GM19351 (cell line): ENCODE data around the gene KLHL26.

ENCODE experiments used
- ATAC-seq: cut with Tn5 transposase; IDR thresholded peaks from one replicate; pipeline ENCODE4 v1.9.1; 2021; ENCODE audit warnings: mild to moderate bottlenecking, moderate library complexity; ENCODE audit not compliant: unreplicated experiment

Gene KLHL26

DNA sequence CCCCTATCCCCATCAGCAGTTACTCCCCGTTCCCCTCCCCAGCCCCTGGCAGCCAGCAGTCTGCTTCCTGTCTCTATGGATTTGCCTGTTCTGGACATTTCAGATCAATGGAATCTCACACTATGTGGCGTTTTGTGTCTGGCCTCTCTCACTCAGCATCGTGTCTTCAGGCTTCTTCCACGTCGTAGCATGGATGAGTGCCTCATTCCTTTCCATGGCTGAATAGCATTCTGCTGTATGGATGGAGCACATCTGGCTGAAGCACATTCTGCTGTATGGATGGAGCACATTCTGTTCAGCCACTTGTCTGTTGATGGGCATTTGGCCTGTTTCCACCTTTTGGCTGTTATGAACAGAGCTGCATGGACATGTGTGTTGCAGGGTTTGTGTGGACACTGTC, 76.2 kb downstream of the KLHL26 start:
- no peak for ATAC-seq

DNA sequence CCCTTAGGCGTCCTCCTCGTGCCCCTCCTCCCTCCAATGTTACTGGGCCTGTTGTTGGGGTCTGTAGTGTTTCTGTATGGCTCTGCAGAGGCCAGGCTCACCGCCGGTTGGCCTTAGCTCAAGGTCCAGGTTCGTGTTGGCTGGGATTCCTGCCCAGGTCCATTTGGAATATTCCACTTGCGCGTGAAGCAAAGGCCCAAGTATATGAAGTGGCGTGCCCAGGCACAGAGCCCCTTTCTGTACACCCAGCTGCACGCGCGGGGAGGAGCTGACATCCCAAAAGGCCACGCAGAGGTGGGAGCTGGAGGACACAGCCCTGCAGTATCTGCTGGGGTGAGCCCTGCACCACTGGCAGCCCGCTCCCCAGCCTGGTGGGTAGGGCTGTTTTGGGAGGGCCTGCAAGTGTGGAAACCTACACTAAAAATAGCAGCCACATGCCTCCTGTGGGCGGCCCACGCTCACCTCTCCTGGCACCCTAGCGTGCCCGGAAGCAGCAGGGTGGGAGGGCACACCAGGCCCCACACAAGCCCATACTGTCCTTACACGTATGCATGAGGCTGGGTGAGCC, 76.8 kb downstream of the KLHL26 start:
- ATAC-seq, result no peak

DNA sequence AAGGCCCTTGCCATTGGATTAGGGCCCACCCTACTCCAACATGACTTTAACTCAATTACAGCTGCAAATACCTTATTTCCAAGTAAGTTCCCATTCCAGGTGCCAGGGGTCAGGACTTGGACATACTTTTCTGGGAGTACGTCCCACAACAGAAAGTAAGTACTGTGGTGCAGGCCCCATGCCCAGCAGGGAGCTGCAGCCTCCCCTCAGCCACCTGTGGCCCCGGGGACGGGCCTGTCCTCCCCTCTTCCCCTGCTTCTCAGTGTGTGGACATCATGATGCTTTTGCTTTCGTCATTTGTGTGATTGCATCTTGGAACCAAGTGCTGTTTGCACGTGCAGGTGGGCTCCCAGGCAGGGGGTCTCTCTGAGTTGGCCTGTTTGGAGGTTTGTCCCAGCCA, 78.6 kb downstream of the KLHL26 start:
- no peak for ATAC-seq

DNA sequence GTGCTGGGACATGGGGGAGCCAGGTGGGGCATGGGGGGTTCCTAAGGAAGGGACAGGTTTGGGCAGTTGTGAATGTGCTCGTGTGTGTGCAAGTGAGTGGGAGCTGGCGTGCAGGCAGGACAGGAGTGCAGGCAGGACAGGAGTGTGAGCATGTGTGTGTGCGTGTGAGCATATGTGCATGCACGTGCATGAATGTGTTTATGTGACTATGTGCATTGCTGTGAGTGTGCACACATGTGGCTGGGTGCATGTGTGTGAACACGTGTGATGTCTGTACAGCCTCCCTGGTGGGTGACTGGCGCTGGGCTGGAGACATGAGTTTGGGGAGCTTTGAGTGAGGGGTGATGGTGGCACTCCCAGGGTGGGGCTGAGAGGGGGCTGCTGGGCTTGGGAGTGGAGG, 80.0 kb downstream of the KLHL26 start:
- ATAC-seq, result no peak

DNA sequence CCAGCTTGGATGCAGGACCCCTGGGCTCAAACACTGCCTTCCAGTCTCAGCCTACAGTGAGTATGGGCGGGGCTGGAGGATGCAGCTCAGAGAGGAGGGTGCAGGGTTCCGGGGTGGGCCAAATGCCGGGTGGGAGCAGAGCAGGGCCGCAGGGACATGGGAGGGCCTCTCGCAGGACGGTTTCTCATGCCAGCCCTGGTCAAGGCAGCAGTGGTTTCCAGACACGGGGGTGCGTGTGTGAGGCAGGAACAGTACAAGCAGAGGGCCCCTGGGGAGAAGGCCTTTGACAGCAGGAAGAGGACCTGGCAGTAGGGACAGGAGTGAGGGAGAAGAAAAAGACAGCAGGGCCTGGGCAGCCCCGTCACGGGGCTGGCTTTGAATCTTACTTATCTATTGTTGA, 80.8 kb downstream of the KLHL26 start:
- no peak for ATAC-seq

DNA sequence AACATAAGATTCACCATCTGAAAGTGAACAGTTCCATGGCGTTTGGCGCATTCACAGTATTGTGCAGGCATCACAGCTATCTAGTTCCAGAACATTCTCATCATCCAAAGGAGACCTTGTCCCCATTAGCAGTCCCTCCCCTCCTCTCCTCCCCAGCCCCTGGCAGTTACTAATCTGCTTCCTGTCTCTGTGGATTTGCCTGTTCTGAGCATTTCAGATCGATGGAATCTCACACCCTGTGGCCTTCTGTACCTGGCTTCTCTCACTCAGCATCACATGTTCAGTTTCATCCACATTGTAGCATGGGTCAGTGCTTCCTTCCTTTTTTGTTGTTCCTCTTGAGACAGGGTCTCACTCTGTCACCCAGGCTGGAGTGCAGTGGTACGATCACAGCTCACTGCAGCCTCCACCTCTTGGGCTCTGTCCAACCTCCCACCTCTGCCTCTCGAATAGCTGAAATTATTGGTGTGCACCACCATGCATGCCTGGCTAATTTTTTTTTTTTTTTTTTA, 81.2 kb downstream of the KLHL26 start:
- no peak for ATAC-seq

DNA sequence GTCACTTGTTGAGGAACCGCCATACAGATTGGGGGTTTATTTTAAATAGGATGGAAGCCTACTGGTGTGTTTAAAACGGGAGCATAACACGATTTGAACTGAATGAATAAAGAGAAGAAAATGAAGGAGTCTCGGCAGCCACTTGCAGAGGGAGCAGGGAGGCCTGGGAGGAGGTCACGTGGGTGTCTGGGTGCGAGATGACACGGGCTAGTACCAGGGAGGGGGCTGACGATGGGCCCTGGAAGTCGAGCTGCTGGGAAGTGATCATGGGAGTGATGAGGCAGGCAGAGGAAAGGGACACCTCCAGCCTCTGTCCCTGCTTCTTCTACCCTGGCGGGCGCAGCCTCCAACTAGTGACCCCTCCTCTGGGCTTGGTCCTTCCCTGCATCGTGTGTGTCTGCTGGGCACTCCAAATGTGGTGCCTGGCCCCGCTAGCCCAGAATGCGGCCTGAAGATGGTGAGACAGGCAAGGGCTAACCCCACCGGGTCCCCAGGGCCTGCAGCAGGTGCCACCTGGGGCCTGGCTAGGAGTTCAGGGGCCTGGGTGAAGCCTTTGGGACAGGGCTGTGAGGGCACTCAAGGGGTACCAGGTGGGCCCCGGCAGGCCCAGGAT, 82.1 kb downstream of the KLHL26 start:
- ATAC-seq, result no peak

DNA sequence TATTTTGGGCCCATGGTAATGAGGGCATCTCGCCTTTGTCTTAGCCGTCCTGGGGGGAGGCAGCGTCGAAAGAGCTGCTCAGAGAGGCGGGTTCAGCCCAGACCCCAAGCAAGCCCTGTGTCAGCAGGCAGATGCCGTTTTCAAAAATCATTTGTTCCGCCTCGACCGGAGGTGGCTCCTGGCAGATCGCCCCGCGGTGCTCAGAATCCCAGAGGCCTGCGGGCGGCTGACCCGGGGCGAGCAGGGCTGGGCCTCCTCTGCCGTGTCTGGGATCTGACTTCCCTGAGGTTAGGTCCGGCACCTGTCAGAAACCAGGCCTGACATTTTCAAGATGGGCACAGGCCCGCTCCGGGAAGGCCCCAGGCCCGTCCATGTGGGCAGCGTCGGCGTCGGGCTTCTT, 82.7 kb downstream of the KLHL26 start:
- ATAC-seq, result no peak
